Motor neuron (in vitro differentiated cells): ENCODE data around the gene USP15. TPM values are rescaled to one million over a fixed set of nuclear protein-coding genes. Genes with fewer than 3 reads are reported as not detected.
A peak's percentile ranks its signal among the peaks of the same experiment; 100 is the strongest.
"Not testable (repeated sequence)": the region's sequence is repeated elsewhere in the genome, so short reads cannot be mapped to it uniquely, and the experiment has no call there.

Experiments used
- ATAC-seq, 8 experiments: fragments of 200-7000 bp; cut with Tn5 transposase; replicated peaks in 6 of 8; 2 replicates each; pipeline ENCODE4 v1.8.0; 2021; ENCODE audit warnings: mild to moderate bottlenecking in 8 of 8, moderate library complexity in 8 of 8
- H3K27ac ChIP-seq, 2 donors: fragments of 250-450 bp; sonication (Bioruptor Pico); 2 replicates each; pipeline ENCODE4 v1.9.0; 2021; ENCODE audit warnings: antibody characterized with exemption in 2 of 2, mild to moderate bottlenecking in 2 of 2, moderate library complexity in 1 of 2
- H3K4me1 ChIP-seq, 2 donors: fragments of 250-450 bp; sonication (Bioruptor Pico); replicated peaks in 1 of 2; 2 replicates each; pipeline ENCODE4 v1.6.1; 2021; ENCODE audit warnings: antibody characterized with exemption in 2 of 2, mild to moderate bottlenecking in 2 of 2, moderate library complexity in 1 of 2
- H3K4me3 ChIP-seq, 5 donors: fragments of 250-450 bp; sonication (Bioruptor Pico); 2 replicates each; pipeline ENCODE4 v1.9.0; 2021; ENCODE audit warnings: antibody characterized with exemption in 5 of 5, mild to moderate bottlenecking in 5 of 5, moderate library complexity in 4 of 5
- WGBS, 10 experiments: fragments of 450-650 bp; shearing (Covaris generic); methylation state at CpG; one replicate each; pipeline ENCODE4 v1.0.0; 2022; 5-methylcytosine and 5-hydroxymethylcytosine counted together
- in situ Hi-C, 9 experiments: fragments of 400-800 bp; cut with MboI; loops; one replicate each; pipeline ENCODE4 v1.15.0; 2021; ENCODE audit warnings: low sequenced_read_pairs in 9 of 9, low pct_unique_long_range_greater_than_20kb in 2 of 9; ENCODE audit not compliant: unreplicated experiment in 9 of 9
- total RNA-seq, 8 experiments: library from RNA; unstranded; fragments of 300-600 nt; gene quantifications; 2 replicates each; pipeline versions ENCODE4 v1.2.3 to v1.2.4, GENCODE V29; 2022

Gene USP15
- total RNA-seq, 8 experiments from 2014 or later = 47.1 to 92.0 (median 67.7) TPM

GRCh38 chr12:62346817-62347216 lies 86.6 kb downstream of the USP15 start:
- H3K27ac ChIP-seq = no peak overlapping the region
- in situ Hi-C loops = no loop called here
- no peak for ATAC-seq
- no peak overlapping the region for H3K4me3 ChIP-seq
- 83 to 100% (median 93%) methylated on average over 1 of the region's 1 CpG; no CpG with 5 or more reads in 2 of the 10 experiments for WGBS, 10 experiments
- H3K4me1 ChIP-seq = no peaks in the 10 kb centered on the region

GRCh38 chr12:62347922-62348650 lies 87.9 kb downstream of the USP15 start:
- peak in 3 of 8 experiments; percentile 74 to 84 (median 81) for ATAC-seq
- H3K4me3 ChIP-seq = no peak overlapping the region
- H3K27ac ChIP-seq = no peak overlapping the region
- 0 to 100% (median 76%) methylated on average over 2 to 5 of the region's 5 CpGs; no CpG with 5 or more reads in 1 of the 10 experiments for WGBS, 10 experiments
- in situ Hi-C loops = no loop called here
- no peaks in the 10 kb centered on the region for H3K4me1 ChIP-seq

GRCh38 chr12:62350554-62350953 lies 90.3 kb downstream of the USP15 start:
- Histone ChIP-seq H3K4me1 (no peaks in the 10 kb centered on the region), H3K27ac (no peak overlapping the region), H3K4me3 (no peak overlapping the region)
- in situ Hi-C loops = no loop called here
- 67 to 100% (median 93%) methylated on average over 1 to 2 of the region's 2 CpGs; no CpG with 5 or more reads in 1 of the 10 experiments for WGBS, 10 experiments
- ATAC-seq = no peak

- no peak overlapping the region for H3K4me3 ChIP-seq
- no peaks in the 10 kb centered on the region for H3K4me1 ChIP-seq
- peak in 2 of 8 experiments; percentile 27 to 60 for ATAC-seq
- in situ Hi-C loops = no loop called here
- H3K27ac ChIP-seq = no peak overlapping the region
- WGBS, 10 experiments = 13 to 100% (median 91%) methylated on average over 1 of the region's 1 CpG; no CpG with 5 or more reads in 3 of the 10 experiments
Measured at GRCh38 chr12:62351326-62351725, 91.1 kb downstream of the USP15 start.

- 71 to 100% (median 95%) methylated on average over 1 to 2 of the region's 2 CpGs; no CpG with 5 or more reads in 2 of the 10 experiments for WGBS, 10 experiments
- ATAC-seq = no peak
- Histone ChIP-seq H3K27ac (no peak overlapping the region), H3K4me1 (no peaks in the 10 kb centered on the region), H3K4me3 (no peak overlapping the region)
- in situ Hi-C loops = no loop called here
Measured at GRCh38 chr12:62361048-62361447, 100.8 kb downstream of the USP15 start.

GRCh38 chr12:62363506-62363905 lies 103.3 kb downstream of the USP15 start:
- 60 to 100% (median 100%) methylated on average over 1 to 2 of the region's 4 CpGs; no CpG with 5 or more reads in 5 of the 10 experiments for WGBS, 10 experiments
- no peak for ATAC-seq
- Histone ChIP-seq H3K4me3 (no peak overlapping the region), H3K4me1 (no peaks in the 10 kb centered on the region), H3K27ac (no peak overlapping the region)
- in situ Hi-C loops = no loop called here

- not testable (repeated sequence) for H3K4me3 ChIP-seq, ATAC-seq
Measured at GRCh38 chr12:62364697-62365096, 104.5 kb downstream of the USP15 start.

GRCh38 chr12:62365846-62366245 lies 105.6 kb downstream of the USP15 start:
- H3K4me3 ChIP-seq, in situ Hi-C loops, ATAC-seq, H3K27ac ChIP-seq, H3K4me1 ChIP-seq: not testable (repeated sequence)
- WGBS, 10 experiments = 100% methylated on average over 1 of the region's 1 CpG; no CpG with 5 or more reads in 6 of the 10 experiments

More at GRCh38 chr12:62364697-62365096, 104.5 kb downstream of the USP15 start:
- WGBS, 10 experiments = 100% methylated on average over 1 of the region's 1 CpG; no CpG with 5 or more reads in 9 of the 10 experiments
- H3K27ac ChIP-seq, H3K4me1 ChIP-seq, in situ Hi-C loops: not testable (repeated sequence)

GRCh38 chr12:62368430-62369223 lies 108.4 kb downstream of the USP15 start:
- WGBS, 10 experiments = 71 to 100% (median 94%) methylated on average over 1 to 3 of the region's 3 CpGs
- ATAC-seq, in situ Hi-C loops: not testable (repeated sequence)

GRCh38 chr12:62370189-62370588 lies 110.0 kb downstream of the USP15 start:
- in situ Hi-C loops = no loop called here
- WGBS, 10 experiments = 94 to 100% (median 100%) methylated on average over 1 to 3 of the region's 3 CpGs; no CpG with 5 or more reads in 2 of the 10 experiments
- ATAC-seq = no peak

More at GRCh38 chr12:62368430-62369223, 108.4 kb downstream of the USP15 start:
- not testable (repeated sequence) for H3K27ac ChIP-seq, H3K4me3 ChIP-seq, H3K4me1 ChIP-seq

GRCh38 chr12:62371661-62372060 lies 111.5 kb downstream of the USP15 start:
- in situ Hi-C loops = no loop called here
- ATAC-seq = no peak
- Histone ChIP-seq H3K27ac (no peak overlapping the region), H3K4me3 (no peak overlapping the region), H3K4me1 (no peaks in the 10 kb centered on the region)
- 78 to 100% (median 91%) methylated on average over 1 to 4 of the region's 4 CpGs for WGBS, 10 experiments

More at GRCh38 chr12:62370189-62370588, 110.0 kb downstream of the USP15 start:
- H3K4me3 ChIP-seq = no peak overlapping the region
- no peaks in the 10 kb centered on the region for H3K4me1 ChIP-seq
- H3K27ac ChIP-seq = no peak overlapping the region

- Histone ChIP-seq H3K4me3 (no peak overlapping the region), H3K27ac (no peak overlapping the region), H3K4me1 (no peaks in the 10 kb centered on the region)
- no peak for ATAC-seq
- 59 to 100% (median 82%) methylated on average over 2 of the region's 2 CpGs; no CpG with 5 or more reads in 3 of the 10 experiments for WGBS, 10 experiments
- in situ Hi-C loops = no loop called here
Measured at GRCh38 chr12:62372134-62372533, 111.9 kb downstream of the USP15 start.

- ATAC-seq = no peak
- Histone ChIP-seq H3K4me1 (no peaks in the 10 kb centered on the region), H3K27ac (no peak overlapping the region), H3K4me3 (no peak overlapping the region)
- in situ Hi-C loops = no loop called here
- WGBS, 10 experiments = 0 to 100% (median 86%) methylated on average over 1 of the region's 1 CpG; no CpG with 5 or more reads in 1 of the 10 experiments
Measured at GRCh38 chr12:62372825-62373224, 112.6 kb downstream of the USP15 start.
